GM19238 (cell line): ENCODE measurements around the gene MRPL55.

Experiments used
- DNase-seq: peaks from one replicate; pipeline ENCODE4 v3.0.0; 2011; ENCODE audit warnings: low spot score; ENCODE audit not compliant: insufficient read length

The MRPL55 gene

DNA sequence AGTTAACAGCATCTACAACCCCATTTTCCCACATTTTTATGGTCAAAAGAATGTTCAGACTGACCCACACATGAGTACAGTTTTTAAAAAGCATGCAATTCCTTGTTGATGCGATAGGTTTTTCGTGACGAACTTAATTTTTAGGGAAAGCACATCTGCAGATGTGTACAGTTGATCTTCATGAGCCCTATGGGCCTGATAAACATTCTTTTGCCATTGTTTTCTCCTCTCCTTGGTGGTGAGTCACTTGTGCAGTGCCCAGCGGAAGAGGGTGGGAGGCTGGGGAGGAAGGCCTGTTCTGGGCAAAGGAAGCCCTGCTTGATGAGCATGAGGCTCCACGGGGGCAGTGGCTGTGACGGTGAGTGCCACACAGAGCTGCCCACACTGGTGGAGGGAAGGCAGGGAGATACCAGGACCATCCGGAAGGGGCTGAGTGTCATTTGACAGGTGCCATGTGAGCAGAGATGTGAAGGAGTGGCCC, 21.3 kb downstream of the MRPL55 start:
- DNase-seq = no peak

DNA sequence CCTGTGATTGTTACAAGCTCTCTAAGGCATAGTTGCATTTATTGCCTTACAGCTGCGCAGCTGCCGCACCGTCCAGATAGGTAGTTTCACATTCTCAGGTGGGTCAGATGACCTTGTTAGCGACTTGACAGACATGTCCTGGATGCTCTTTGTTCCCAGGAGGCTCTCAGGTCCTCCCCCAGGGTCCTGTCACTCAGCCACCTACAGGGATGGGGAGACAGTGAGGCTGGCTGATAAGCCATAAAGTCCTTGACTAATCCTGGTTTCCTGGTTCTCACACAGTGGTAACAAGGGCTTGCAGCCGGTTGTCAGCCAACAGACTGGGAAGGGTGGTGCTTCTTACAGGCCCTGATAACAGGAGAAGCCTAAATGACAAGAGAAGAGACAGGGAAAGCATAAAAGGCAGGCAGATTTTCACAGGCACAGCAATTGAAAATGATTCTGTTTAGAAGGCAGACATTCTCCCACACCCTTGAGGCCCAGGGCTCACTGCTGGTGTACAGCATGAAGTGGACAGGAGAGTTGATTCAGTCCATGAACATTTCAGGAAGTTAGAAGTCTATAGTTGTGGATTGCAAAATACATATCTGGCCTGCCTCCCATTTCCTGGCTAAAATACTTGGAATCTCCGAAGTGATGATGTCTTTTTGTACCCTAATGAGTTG, 23.7 kb downstream of the MRPL55 start:
- no peak for DNase-seq

DNA sequence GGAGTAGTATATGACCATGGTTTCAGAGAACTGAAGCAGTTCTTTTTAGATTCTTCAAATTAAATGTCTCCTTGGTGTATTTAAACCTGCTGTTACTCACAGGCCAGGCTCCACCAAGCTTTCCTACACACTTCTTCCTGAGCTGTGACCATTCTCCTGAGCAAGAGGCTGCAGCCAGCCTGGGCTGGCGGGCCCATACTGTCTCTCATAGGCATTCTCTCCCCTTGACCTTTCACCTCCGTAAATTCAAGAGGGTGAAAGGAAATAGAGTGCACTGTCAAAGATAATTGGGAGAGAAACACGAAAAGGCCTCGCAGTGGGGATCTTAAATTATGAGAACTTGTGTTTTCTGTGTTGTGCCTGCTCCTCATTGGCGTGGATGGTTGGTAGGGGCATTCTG, 24.3 kb downstream of the MRPL55 start:
- DNase-seq = no peak

DNA sequence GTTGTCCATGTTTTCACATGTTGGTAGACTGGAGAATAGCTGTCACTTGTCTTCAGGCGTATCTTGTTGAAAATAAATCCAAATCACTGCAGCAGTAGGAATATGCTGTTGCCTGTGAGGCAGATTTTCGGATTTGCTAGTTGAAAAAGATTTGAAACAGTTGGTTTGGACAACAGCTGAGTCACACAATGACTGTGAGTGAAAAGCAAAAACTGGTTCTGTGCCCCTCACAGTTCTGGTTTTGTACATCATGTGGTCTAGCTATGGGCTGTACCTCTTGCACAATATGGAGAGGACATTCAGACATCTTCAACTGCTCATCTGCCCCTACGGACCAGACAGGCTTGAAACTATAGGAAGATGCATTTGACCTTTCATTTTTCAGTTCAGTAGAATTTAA, 24.8 kb downstream of the MRPL55 start:
- no peak for DNase-seq

DNA sequence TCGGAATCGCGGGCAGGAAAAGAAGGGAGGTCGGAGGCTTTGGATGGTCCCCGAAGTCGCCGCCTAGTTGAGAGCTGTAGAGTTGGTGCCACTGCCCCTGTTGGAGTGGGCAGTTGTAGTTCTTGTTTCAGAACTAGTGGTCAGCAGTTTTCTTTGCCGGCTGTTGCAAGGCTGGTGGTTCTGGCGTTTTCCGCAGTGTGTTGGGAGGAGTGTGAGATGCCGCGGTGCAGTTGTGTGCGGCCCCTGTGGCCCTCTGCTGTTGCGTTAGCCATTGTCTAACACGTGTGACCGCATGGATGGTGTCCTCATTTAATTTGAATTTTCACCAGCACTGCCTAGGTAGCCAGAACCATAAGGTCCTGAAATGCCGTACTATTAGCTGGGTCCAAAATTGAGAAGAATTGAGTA, 25.2 kb downstream of the MRPL55 start:
- DNase-seq = no peak

DNA sequence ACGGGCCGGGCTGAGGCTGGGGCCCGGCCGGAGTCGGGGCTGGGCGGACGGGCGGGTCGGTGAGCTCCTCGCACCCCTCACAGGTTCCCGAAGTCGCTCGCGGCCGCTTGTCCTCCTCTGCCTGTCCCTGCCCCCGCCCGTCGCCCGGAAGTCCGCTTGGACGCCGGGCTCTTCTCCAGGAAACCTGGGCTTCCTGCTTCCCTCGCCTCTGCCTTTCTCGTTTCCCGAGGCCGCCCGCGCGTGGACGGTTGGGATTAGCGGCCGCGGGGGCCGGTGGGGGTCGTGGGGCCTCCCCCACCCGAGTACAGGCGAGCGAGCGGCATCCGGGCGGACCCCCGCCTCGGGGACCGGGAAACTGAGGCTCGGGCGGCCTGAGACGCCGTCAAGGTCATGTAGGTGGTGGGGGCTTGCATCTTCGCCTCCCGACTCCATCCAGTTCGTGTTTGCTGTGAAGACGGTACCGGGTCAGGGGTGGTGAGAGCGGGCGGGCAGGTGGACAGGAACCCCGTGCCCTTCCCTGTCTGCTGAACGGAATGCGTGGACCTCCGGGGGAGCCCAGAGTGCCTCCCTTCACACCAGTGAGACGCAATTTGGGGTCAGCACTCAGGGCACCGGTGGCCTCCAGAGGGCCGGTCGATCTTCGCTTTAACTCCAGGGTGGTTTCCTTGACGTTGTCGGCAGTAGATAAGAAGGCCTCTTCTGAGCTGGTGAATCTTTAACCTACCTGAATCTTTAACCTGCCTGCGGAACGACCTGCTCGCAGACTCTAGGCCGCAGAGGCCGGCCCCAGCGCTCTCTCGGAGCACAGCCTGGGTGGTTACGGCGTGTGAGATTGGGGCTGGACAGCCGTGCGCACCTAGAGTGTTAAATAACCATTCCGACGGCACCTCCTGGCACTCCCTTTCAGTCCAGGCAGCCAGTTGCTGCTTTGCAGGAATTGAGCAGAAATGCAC, 25.9 kb downstream of the MRPL55 start:
- DNase-seq = no peak

DNA sequence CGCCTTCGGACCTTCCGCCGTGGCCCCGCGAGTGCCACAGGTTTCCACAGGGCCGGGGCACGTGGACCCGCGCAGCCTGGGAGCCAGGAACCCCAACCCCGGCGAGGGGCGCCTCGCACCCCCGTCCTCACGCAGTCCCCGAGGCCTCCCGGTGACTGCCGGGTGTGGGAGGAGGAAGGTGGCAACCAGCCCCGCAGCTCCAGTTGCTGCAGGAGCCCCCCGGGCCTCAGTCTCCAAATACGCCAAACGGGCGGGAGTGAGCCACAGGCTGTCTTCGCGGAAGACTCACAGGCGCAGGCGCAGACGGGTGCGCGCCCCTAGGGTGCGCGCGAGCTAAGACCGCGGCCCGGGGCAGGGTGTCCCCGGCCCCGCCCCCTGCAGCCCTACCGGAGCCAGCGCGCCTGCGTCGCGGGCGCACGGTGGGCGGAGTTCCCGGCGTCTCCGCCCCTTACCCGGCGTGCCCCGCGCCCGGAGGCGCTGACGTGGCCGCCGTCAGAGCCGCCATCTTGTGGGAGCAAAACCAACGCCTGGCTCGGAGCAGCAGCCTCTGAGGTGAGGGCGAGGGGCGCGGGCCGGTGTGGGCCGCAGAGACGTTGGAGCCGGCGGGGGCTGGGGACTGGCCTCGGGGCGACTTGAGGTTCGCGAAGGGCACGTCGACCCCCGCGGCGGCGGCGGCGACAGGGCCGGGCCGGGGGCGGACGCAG, 26.7 kb downstream of the MRPL55 start, which contains the start of gene ARF1:
ARF1 (plus strand) TSS at position 495 of the 704 bp plus-strand sequence. CDS start 14,407 bp downstream, outside the sequence.
- DNase-seq = peak; percentile 99

DNA sequence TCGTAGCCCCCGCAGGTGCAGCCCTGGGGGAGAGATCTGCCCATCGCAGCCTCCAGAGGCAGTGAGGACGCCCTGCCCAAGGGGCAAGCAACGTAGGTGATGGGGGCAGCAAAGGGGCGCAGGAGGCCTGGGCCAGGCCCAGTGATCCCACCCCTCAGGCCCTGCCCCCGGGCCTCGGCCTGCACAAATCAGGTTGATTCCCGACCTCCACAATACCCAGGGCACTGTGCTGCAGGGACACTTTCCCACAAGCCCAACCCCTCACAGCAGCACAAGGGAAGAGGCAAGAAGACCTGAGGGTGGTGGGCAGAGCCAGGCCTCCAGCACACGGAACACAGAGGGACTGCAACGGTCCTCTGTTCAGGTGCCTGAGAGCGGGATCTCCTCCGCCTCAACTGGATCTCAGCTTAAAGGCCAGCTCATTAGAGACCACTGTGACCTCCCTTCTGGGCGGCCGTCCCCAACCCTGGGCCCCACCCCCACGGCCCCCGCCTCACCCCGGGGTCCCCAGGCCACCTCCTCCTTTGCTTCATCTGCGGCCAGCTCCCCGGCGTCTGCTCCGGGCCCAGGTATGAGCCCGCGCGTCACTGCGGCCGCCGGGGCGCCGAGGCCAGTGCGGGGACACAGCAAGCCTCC, 27.4 kb downstream of the MRPL55 start:
- no peak for DNase-seq

DNA sequence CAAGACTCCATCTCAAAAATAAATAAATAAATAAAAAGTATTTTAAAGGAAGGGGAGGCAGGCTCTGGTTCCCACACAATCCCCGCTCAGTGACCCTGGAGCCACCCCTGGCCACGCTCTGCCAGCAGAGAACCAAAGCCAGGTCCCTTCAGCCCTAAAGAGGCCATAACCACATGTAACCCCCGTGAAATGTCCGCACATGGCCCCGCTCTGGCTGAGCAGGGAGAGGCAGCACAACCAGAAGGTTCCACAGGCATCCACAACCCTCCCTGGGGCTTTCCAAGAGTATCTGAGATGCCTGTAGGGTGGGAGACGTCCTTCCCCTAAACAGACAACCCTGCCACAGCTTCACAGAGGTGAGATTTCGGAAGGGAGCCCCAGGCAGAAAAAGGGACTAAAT, 28.0 kb downstream of the MRPL55 start:
- no peak for DNase-seq

DNA sequence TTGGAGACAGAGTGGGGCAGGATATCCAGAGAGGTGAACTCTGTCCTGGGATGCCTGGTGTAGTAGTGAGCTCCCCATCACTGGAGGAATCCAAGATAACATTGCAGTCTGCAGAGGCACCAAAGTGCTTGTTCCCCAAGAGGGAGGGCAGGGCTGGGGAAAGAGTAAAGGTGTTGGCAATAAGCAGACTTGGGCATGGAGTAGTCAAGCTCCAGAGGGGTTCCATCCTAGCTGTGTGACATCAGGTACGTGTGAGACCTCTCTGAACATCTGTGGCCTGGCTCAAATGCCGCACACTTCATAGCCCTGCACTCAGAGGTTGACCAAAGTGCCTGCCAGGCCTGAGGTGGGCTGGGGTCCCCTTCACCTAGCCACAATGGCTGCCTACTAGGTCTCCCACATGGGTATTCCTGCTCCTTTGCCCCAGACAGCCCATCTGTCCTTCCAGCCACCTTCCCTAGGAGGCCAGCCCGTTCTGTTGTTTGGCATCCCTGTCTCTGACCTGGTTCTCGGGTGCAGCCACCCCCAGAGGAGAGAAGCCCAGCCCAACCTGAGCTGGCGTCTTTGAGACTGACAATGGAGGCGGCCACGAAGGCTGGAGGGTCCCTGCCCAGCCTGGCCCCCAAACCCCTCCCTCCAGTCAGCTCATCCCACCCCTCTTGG, 29.4 kb downstream of the MRPL55 start:
- no peak for DNase-seq

DNA sequence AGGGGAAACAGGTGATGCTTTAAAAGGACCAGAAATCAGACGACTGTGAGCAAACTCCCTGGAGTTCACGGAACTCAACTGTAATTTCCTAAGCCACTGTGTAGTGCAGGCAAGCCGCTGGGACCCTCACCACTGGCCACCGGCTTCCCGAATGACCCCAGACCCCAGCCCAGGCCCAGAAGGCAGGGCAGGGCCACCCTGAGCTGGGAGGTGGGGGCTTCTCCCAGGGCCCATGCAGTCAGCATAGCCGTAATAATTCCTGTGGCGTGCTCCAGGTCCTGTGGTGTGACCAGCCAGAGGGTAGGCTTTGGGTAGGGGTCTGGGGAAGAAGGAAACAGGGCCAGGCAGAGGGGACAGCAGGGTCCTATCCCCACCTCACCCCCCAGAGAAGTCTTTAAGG, 30.1 kb downstream of the MRPL55 start:
- DNase-seq = no peak

DNA sequence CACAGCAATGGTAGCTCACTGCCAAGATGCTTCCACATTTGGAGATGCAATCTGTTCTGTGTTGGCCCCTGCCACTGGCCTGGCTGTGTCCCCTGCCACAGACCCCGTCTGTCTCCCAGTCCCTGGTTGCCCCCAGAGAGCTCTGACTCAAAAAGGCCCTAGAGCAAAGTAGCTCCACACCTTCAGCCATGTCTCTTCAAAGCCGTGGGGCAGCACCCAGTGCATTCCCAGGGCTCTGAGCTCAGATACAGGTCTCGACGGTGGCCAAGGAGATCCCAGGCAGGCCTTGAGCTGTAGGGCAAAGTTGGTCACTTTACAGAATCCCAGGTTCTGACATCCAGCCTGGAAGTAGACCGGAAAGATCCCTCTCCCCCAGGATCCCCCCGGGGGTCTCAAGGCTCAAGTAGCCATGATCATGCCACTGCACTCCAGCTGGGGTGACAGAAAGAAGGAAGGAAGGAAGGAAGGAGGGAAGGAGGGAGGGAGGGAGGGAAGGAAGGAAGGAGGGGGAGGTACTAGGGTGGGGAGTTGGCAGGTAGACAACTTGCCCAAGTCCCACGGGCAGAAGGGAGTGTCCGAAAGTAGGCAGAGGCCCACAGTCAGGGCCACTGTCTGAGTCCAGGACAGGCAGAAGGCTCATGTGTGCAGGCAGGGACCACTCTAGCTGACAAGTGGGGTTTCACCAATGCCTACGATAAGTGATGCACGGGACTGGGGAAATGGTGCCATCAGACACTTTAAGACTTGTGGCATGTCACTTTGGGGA, 31.4 kb downstream of the MRPL55 start:
- DNase-seq = no peak

DNA sequence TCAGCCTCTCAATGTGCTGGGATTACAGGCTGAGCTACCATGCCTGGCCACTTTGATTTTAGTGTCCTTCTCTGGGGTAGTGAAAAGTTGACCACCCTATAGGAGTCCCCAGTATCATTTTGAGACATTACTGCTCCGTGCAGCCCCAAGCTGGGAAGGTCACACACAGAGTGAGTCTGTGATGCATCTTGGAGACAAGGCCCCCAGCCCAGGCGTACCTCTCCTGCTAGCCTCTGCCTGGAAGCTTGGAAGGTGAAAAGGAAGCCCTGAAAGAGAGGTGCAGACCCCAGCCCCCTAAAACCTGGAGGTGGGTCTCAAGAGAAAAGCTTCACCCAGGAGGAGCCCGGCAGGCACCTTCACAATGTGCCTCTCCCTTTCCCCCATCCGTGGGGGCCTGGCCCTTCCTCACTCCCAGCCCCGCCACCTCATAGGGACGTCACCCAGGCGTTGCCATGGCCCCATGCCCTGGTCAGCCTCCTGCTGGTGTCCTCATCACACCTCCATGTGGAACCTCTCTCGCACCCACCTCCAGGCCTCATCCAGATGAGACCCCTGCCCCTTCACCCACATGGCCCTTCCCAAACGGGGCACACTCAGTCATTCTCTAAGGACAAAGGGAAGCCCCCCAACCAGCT, 32.2 kb downstream of the MRPL55 start:
- DNase-seq = no peak

DNA sequence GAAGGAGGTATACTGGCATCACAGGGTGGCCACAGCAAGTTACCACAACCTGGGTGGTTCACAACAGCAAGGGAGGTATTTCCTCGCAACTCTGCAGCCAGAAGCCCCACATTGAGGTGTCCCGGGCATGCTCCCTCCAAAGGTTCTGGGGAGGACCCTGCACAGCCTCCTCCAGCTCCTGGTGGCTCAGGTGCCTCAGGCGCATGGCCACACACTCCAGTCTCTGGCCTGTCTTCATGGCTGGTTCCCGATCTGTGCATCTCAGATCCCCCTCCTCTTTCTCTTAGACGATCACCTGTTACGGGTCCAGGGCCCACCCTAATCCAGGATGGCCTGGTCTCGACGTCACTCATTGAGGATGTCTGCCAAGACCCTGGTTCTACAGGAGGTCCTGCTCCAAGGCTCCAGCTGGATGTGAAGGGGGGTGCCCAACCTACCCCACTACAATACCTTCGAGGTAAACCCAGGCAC, 33.3 kb downstream of the MRPL55 start:
- no peak for DNase-seq

DNA sequence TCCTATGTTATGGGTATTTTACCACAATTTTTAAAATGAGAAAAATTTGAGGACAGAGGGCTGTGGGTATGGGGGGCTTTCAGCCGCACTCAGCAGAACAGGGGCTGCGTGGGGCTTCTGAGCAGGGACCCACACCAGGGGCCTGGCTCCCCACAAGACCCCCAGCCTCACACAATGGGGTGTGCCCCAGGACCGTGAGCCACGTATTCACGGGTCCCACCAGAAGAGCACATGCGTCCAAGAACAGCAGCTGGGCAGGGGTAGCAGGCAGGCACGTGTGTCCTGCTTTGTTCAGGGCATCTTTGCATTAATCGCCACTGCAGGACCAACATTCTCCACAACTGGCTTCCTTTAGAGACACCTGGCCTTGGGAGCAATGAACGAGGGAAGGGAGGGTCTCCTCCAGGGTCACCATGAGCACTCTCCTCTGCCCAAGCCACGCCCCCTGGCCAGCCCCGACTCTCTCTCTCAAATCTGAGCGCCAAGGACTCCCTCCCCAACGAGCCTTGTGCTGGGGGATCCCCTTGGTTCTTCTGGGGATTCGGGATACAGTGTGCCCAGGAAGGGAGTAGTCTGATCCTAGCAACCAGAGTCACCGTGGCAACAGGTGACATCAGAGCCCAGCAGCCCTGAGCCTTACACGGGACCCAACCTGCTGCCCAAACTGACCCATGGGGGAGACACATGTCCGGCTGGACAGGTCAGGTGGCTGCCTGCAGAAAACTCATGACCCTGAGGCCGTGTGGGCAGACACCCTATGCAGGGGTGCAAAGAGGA, 34.0 kb downstream of the MRPL55 start:
- no peak for DNase-seq

DNA sequence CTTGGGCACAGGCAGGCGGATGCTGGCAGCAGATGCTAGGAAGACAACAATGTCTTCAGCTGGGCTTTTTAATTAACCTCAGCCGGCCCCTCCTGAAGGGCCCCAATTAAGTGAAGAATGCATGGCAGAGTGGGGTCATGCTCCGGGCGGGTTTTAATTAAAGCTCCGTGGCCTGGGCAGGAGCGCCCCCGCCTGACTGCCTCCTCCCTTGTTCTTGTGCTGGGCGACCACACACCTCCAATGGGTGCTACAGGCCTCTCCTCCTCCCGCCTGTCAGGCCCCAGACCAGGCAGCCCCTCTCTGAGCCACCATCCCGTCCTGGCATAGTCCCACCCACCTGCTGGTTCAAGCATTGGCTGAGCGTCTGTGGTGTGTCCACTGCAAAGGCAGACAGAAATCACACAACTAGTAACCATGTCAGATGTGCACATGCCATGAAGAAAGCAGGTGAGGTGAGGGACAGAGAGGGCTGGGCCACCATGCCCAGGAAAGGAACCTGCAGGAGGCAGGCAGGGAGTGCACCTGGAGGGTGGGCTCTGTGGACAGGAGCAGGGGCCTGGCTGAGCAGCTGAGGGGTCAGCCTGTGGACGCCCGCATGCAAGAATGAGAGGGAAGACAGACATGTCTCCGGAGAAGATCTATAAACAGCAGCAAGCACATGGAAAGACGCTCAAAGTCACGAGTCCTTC, 35.1 kb downstream of the MRPL55 start:
- DNase-seq = no peak

DNA sequence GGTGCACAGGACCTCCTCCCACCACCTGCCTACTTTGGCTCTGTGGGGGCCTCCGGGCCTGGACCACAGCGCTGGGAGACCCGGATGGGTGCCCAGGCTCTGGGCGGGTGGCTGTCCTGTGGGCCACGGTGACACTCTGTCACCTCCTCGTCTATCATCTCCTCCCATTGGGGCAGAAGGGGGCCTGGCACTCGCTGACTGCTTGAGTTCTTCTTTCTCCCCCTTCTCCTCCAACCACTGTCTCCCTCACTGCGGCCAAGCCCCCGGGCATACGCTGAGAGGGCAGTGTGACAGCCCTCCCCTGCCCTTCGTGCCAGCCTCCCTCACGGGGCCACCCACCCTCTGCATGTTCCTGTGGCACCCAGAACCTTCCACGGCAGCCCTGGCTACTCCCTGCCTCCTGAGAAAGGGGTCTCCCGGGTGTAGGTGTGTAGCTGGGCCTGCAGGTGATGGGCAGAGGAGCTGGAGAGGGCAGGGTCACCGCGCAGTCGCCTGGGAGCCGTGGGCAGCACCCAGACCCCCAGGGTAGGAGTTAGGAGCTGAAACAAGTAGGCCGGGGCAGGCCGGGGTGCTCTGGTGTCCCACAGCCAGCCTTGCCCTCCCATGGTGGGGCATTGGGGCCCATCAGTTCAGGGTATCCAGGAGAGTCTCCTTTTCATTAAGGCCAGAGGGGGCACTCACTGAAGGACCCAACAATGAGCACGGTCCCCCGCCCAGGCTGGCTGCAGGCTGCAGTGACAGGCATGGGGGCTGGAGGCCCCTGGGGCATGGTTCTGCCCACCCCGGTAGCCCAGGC, 35.8 kb downstream of the MRPL55 start:
- no peak for DNase-seq
